ENCODE measurements around the gene ATRNL1.

The ATRNL1 gene

DNA sequence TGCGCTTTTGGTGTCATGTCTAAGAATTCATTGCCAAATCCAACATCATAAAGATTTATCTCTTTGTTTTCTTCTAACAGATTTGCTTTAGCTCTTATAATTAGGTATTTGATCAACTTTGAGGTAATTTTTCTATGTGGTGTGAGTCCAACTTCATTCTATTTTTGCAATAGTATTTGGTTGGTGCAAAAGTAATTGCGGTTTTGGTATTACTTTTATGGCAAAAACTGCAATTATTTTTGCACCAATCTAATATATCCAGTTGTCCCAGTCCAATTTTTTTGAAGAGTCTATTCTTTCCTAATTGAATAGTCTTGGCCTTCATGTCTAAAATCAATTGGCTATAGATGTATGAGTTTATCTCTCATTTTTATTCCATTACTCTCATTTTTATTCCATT, 535.5 kb downstream of the ATRNL1 start:
- H3K4me3 ChIP-seq (ENCODE audit: severe bottlenecking) = no peak overlapping the region
- H3K27me3 ChIP-seq (ENCODE audit: insufficient read depth, poor library complexity, severe bottlenecking) = no peaks in the 10 kb centered on the region
- TF ChIP-seq, protein P1, sequence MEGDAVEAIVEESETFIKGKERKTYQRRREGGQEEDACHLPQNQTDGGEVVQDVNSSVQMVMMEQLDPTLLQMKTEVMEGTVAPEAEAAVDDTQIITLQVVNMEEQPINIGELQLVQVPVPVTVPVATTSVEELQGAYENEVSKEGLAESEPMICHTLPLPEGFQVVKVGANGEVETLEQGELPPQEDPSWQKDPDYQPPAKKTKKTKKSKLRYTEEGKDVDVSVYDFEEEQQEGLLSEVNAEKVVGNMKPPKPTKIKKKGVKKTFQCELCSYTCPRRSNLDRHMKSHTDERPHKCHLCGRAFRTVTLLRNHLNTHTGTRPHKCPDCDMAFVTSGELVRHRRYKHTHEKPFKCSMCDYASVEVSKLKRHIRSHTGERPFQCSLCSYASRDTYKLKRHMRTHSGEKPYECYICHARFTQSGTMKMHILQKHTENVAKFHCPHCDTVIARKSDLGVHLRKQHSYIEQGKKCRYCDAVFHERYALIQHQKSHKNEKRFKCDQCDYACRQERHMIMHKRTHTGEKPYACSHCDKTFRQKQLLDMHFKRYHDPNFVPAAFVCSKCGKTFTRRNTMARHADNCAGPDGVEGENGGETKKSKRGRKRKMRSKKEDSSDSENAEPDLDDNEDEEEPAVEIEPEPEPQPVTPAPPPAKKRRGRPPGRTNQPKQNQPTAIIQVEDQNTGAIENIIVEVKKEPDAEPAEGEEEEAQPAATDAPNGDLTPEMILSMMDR (IDR thresholded peaks at IDR 0.05; ENCODE audit: poor library complexity, severe bottlenecking) = no peak
- H3K36me3 ChIP-seq (ENCODE audit: low read depth) = no peaks in the 10 kb centered on the region
- no peaks in the 10 kb centered on the region for H3K9me3 ChIP-seq (ENCODE audit: severe bottlenecking)
- ATAC-seq (ENCODE audit: low read depth) (no peak), DNase-seq (ENCODE audit: low spot score) (no peak)
- no peaks in the 10 kb centered on the region for H3K4me1 ChIP-seq (ENCODE audit: insufficient read depth, poor library complexity, severe bottlenecking)
- no peak overlapping the region for H3K27ac ChIP-seq (ENCODE audit: poor library complexity, severe bottlenecking)

DNA sequence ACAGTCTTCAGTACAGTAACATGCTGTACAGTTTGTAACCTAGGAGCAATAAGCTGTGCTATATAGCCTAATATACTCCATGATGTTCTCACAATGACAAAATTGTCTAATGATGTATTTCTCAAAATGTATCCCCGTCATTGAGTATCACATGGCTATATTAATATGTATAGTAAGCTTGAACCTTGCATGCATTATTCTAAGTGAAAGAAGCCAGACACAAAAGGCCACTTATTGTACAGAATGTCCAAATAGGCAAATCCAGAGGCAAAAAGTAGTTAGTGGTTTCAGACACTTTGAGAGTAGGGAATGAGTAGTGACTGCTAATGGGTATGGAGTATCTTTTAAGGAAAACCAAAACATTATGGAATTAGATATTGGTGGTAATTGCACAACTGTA, 545.1 kb downstream of the ATRNL1 start:
- Histone ChIP-seq H3K4me1 (ENCODE audit: insufficient read depth, poor library complexity, severe bottlenecking) (no peaks in the 10 kb centered on the region), H3K9me3 (ENCODE audit: severe bottlenecking) (no peaks in the 10 kb centered on the region), H3K4me3 (ENCODE audit: severe bottlenecking) (no peak overlapping the region), H3K36me3 (ENCODE audit: low read depth) (no peaks in the 10 kb centered on the region), H3K27ac (ENCODE audit: poor library complexity, severe bottlenecking) (no peak overlapping the region), H3K27me3 (ENCODE audit: insufficient read depth, poor library complexity, severe bottlenecking) (no peaks in the 10 kb centered on the region)
- TF ChIP-seq, protein P1 (IDR thresholded peaks at IDR 0.05; ENCODE audit: poor library complexity, severe bottlenecking) = no peak
- ATAC-seq (ENCODE audit: low read depth) (no peak), DNase-seq (ENCODE audit: low spot score) (no peak)

DNA sequence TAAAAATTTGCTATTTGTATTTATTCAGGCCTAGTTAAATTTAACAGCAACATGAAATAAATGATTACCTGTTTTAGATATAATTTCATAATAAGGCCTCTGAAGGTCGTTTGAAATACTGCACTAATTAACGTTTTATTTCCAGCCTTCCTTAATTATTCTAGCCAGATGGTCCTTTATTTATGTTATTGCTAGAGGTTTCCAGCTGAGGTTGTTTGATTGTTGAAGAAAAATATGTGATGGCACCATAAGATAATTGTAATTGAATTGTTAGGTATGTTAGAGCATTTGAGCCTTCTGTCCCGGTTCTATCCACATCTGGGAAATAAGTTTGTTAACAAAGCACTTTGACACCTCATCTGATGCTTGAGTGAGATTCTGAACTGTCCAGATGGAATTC, 556.1 kb downstream of the ATRNL1 start:
- Histone ChIP-seq H3K36me3 (ENCODE audit: low read depth) (no peaks in the 10 kb centered on the region), H3K4me1 (ENCODE audit: insufficient read depth, poor library complexity, severe bottlenecking) (no peaks in the 10 kb centered on the region), H3K4me3 (ENCODE audit: severe bottlenecking) (no peak overlapping the region), H3K9me3 (ENCODE audit: severe bottlenecking) (no peaks in the 10 kb centered on the region), H3K27ac (ENCODE audit: poor library complexity, severe bottlenecking) (no peak overlapping the region), H3K27me3 (ENCODE audit: insufficient read depth, poor library complexity, severe bottlenecking) (no peaks in the 10 kb centered on the region)
- TF ChIP-seq, protein P1 (IDR thresholded peaks at IDR 0.05; ENCODE audit: poor library complexity, severe bottlenecking) = no peak
- DNase-seq (ENCODE audit: low spot score) (no peak), ATAC-seq (ENCODE audit: low read depth) (no peak)

DNA sequence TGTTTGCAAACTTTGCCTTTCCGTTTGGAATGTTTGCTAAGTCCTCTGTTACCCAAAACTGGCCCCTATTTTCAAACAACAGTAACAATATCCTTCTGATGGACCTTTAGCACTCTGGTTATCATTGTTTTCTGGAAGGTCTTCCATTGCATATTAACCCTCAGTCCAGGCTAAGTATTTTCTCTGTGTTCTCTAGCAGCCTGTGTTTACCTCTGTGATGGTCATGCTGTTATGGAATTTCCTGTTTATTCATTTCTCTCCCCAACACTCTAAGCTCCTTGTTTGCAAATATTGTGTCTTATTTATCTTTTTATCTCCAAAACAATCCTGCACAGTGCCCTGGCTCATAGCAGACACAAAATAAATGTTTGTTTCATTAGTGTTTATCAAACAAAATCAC, 560.3 kb downstream of the ATRNL1 start:
- DNase-seq (ENCODE audit: low spot score) (no peak), ATAC-seq (ENCODE audit: low read depth) (no peak)
- no peak overlapping the region for H3K27ac ChIP-seq (ENCODE audit: poor library complexity, severe bottlenecking)
- H3K4me1 ChIP-seq (ENCODE audit: insufficient read depth, poor library complexity, severe bottlenecking) = no peaks in the 10 kb centered on the region
- H3K36me3 ChIP-seq (ENCODE audit: low read depth) = no peaks in the 10 kb centered on the region
- no peak overlapping the region for H3K4me3 ChIP-seq (ENCODE audit: severe bottlenecking)
- H3K9me3 ChIP-seq (ENCODE audit: severe bottlenecking) = no peaks in the 10 kb centered on the region
- H3K27me3 ChIP-seq (ENCODE audit: insufficient read depth, poor library complexity, severe bottlenecking) = no peaks in the 10 kb centered on the region
- TF ChIP-seq, protein P1 (IDR thresholded peaks at IDR 0.05; ENCODE audit: poor library complexity, severe bottlenecking) = no peak

DNA sequence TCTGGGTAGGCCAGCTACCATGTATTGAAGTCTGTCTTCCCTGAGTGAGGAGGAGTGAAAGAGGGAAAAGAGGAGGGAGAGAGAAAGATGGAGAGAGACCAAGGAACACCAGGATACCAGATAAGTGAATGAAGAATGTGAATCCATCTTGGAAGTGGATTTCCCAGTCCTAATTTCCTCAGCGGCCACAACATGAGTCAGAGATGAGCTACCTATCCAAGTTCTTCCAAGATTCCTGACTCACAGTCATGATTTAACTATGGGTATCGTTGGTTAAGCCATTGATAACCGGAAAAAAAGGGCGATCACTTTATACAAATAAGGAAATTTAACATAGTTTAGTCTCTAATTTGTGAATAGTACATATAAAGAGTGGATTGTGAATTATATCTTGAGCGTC, 561.8 kb downstream of the ATRNL1 start:
- H3K27me3 ChIP-seq (ENCODE audit: insufficient read depth, poor library complexity, severe bottlenecking) = no peaks in the 10 kb centered on the region
- ATAC-seq (ENCODE audit: low read depth) (no peak; the same call in 2 of the 3 replicates), DNase-seq (ENCODE audit: low spot score) (no peak)
- H3K9me3 ChIP-seq (ENCODE audit: severe bottlenecking) = no peaks in the 10 kb centered on the region
- no peaks in the 10 kb centered on the region for H3K4me1 ChIP-seq (ENCODE audit: insufficient read depth, poor library complexity, severe bottlenecking)
- H3K27ac ChIP-seq (ENCODE audit: poor library complexity, severe bottlenecking) = no peak overlapping the region
- no peaks in the 10 kb centered on the region for H3K36me3 ChIP-seq (ENCODE audit: low read depth)
- TF ChIP-seq, protein P1 (IDR thresholded peaks at IDR 0.05; ENCODE audit: poor library complexity, severe bottlenecking) = no peak
- H3K4me3 ChIP-seq (ENCODE audit: severe bottlenecking) = no peak overlapping the region

Data from RWPE2 (cell line).